Transverse colon (tissue), 4 donors: ENCODE results near the gene MANEA. TPM values are rescaled to one million over a fixed set of nuclear protein-coding genes. Genes with fewer than 3 reads are reported as not detected.

Source experiments
- DNase-seq: peaks from one replicate; pipeline ENCODE4 v3.0.0-alpha.2; 2019
- H3K27ac ChIP-seq, 4 donors: fragments of 200-600 bp; sonication (generic); 2 replicates each; pipeline ENCODE4 v1.5.1; 2016 to 2018; ENCODE audit warnings: inconsistent platforms in 4 of 4
- H3K27me3 ChIP-seq: fragments of 200-600 bp; sonication (generic); 2 replicates; pipeline ENCODE4 v1.5.1; 2017; ENCODE audit warnings: inconsistent platforms
- H3K36me3 ChIP-seq, 4 donors: fragments of 200-600 bp; sonication (generic); 2 replicates each; pipeline ENCODE4 v1.5.1; 2017 to 2019; ENCODE audit warnings: inconsistent platforms in 4 of 4
- H3K4me1 ChIP-seq, 4 donors: fragments of 200-600 bp; sonication (generic); 2 replicates each; pipeline ENCODE4 v1.5.1; 2017 to 2020; ENCODE audit warnings: inconsistent platforms in 4 of 4
- H3K4me3 ChIP-seq, 4 donors: fragments of 200-600 bp; sonication (generic); 1 replicate in 1 of 4; 2 replicates in 3 of 4; pipeline versions ENCODE4 v1.5.1 to v1.6.1; 2017 to 2019; ENCODE audit warnings: inconsistent platforms in 4 of 4
- H3K9me3 ChIP-seq, 2 donors: fragments of 200-600 bp; sonication (generic); 2 replicates each; pipeline ENCODE4 v1.5.1; 2017 to 2019; ENCODE audit warnings: inconsistent platforms in 2 of 2
- EP300 ChIP-seq: sonication (generic); formaldehyde crosslinking; IDR thresholded peaks from one replicate; pipeline ENCODE4 v1.6.1; 2017; ENCODE audit warnings: antibody characterized with exemption, low read depth
- POLR2A ChIP-seq: fragments of 450-650 bp; IDR thresholded peaks from one replicate; pipeline ENCODE4 v1.6.1; 2016; ENCODE audit warnings: antibody characterized with exemption, mild to moderate bottlenecking, moderate library complexity
- POLR2AphosphoS5 ChIP-seq, 3 donors: sonication (generic); formaldehyde crosslinking; IDR thresholded peaks; one replicate each; pipeline ENCODE4 v1.6.1; 2016; ENCODE audit warnings: antibody characterized with exemption in 3 of 3
- WGBS, 2 donors: methylation state at CpG; one replicate each; pipeline ENCODE4 v1.1.5; 2018; ENCODE audit warnings: low coverage in 1 of 2; 5-methylcytosine and 5-hydroxymethylcytosine counted together
- in situ Hi-C, 4 donors: fragments of 200-750 bp; cut with MboI; loops; one replicate each; pipeline versions ENCODE4 v1.15.0 to v1.15.1; 2017; ENCODE audit warnings: low sequenced_read_pairs in 3 of 4, low pct_ligation_motif_present in 1 of 4, low pct_unique_long_range_greater_than_20kb in 1 of 4
- intact Hi-C: fragments of 100-400 bp; cut with DNase I; formaldehyde crosslinking; loops from one replicate; pipeline ENCODE4 v1.15.1; 2023; ENCODE audit warnings: low total_unique reads
- total RNA-seq, 4 donors: library from RNA; depleted of rRNA; stranded (reverse); fragments of >200 nt; gene quantifications; one replicate each; pipeline ENCODE4 v1.1.0, GENCODE V29; 2016
- TF ChIP-seq, protein P1 (sequence below), 5 experiments: fragments of 200-600 bp in 3 of 5; fragments of 450-650 bp in 2 of 5; sonication (generic) in 3 of 5; IDR thresholded peaks; 1 replicate in 2 of 5; 2 replicates in 3 of 5; pipeline ENCODE4 v1.5.1; 2016 to 2017; ENCODE audit warnings: antibody characterized with exemption in 5 of 5, inconsistent platforms in 3 of 5, mild to moderate bottlenecking in 2 of 5, moderate library complexity in 1 of 5

MANEA gene
- total RNA-seq, 4 donors from 2014 or later = 0.37 to 8.7 (median 3.3) TPM

- H3K4me1 ChIP-seq = no peaks in the 10 kb centered on the region
- WGBS, 2 donors = 42 to 47% methylated on average over 3 of the region's 3 CpGs
- no peak overlapping the region for H3K4me3 ChIP-seq
- H3K9me3 ChIP-seq = no peaks in the 10 kb centered on the region
- in situ Hi-C loops = no loop called here
- peak overlapping the region in 3 of 4 donors; percentile 6 to 29 (median 17) for H3K27ac ChIP-seq
- no peaks in the 10 kb centered on the region for H3K27me3 ChIP-seq
- no peak for DNase-seq
- H3K36me3 ChIP-seq = no peaks in the 10 kb centered on the region
- intact Hi-C loops = no loop called here
- no peak for TF ChIP-seq EP300
- TF ChIP-seq POLR2AphosphoS5 (IDR thresholded peaks at IDR 0.05) = no peak
- no peak for TF ChIP-seq POLR2A
- TF ChIP-seq, protein P1, sequence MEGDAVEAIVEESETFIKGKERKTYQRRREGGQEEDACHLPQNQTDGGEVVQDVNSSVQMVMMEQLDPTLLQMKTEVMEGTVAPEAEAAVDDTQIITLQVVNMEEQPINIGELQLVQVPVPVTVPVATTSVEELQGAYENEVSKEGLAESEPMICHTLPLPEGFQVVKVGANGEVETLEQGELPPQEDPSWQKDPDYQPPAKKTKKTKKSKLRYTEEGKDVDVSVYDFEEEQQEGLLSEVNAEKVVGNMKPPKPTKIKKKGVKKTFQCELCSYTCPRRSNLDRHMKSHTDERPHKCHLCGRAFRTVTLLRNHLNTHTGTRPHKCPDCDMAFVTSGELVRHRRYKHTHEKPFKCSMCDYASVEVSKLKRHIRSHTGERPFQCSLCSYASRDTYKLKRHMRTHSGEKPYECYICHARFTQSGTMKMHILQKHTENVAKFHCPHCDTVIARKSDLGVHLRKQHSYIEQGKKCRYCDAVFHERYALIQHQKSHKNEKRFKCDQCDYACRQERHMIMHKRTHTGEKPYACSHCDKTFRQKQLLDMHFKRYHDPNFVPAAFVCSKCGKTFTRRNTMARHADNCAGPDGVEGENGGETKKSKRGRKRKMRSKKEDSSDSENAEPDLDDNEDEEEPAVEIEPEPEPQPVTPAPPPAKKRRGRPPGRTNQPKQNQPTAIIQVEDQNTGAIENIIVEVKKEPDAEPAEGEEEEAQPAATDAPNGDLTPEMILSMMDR (IDR thresholded peaks at IDR 0.05) = no peak
These were observed 32.7 kb upstream of the MANEA start for GRCh38 chr6:95544517-95545225.

DNA sequence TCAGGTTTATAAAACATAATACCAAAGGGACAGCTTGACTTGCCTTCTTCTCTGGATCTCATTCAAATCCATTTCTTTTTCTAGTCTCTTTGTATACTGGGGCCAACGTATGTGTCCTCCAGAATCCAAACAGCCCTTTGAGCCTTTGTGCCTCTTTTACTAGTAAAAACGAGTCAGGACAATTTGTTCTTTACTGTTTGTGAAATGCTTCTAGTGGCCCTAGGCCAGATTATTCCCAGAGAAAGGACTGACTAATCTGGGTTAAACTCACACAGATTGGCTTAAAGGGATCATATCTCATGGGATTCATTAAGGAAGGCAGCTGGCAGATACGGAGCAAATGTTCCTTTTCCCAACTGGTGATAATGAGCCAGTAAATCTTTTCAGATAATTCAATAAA, 32.1 kb upstream of the MANEA start:
- no peak for TF ChIP-seq POLR2A
- no peak for TF ChIP-seq POLR2AphosphoS5 (IDR thresholded peaks at IDR 0.05)
- TF ChIP-seq EP300 = no peak
- TF ChIP-seq, protein P1 (IDR thresholded peaks at IDR 0.05) = no peak
- no peaks in the 10 kb centered on the region for H3K27me3 ChIP-seq
- DNase-seq = no peak
- intact Hi-C loops (no loop called here), in situ Hi-C loops (no loop called here)
- H3K27ac ChIP-seq = peak overlapping the region in 1 of 4 donors; percentile 17
- H3K36me3 ChIP-seq = no peaks in the 10 kb centered on the region
- H3K9me3 ChIP-seq = no peaks in the 10 kb centered on the region
- 39 to 60% methylated on average over 2 to 3 of the region's 3 CpGs for WGBS, 2 donors
- H3K4me1 ChIP-seq = no peaks in the 10 kb centered on the region
- H3K4me3 ChIP-seq = no peak overlapping the region

DNA sequence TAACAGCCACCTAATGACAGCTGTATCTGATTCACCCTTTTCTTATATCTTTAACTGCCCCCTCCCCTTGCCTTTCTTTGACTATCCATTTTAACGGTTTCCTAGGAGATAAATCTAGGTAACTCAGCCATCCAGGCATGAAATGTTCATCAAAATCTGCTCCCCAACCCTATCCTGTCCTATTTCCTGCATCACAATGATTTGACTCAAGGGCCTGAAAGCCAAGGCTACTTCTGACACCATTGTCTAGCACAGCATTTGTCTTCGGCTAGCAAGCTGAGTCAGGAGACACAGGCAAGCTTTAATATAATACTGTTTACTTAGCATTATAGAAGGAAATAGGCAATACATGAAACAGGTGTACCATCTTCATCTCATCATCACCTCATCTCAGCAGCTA, 31.6 kb upstream of the MANEA start:
- Histone ChIP-seq H3K4me1 (no peaks in the 10 kb centered on the region), H3K36me3 (no peaks in the 10 kb centered on the region), H3K27me3 (no peaks in the 10 kb centered on the region), H3K27ac (peak overlapping the region in 1 of 4 donors; percentile 30), H3K4me3 (no peak overlapping the region), H3K9me3 (no peaks in the 10 kb centered on the region)
- DNase-seq = no peak
- TF ChIP-seq EP300 (no peak), POLR2A (no peak), POLR2AphosphoS5 (IDR thresholded peaks at IDR 0.05) (no peak)
- TF ChIP-seq, protein P1 (IDR thresholded peaks at IDR 0.05) = no peak
- in situ Hi-C loops = no loop called here
- WGBS, 2 donors = 63 to 75% methylated on average over 2 of the region's 2 CpGs
- intact Hi-C loops = no loop called here

DNA sequence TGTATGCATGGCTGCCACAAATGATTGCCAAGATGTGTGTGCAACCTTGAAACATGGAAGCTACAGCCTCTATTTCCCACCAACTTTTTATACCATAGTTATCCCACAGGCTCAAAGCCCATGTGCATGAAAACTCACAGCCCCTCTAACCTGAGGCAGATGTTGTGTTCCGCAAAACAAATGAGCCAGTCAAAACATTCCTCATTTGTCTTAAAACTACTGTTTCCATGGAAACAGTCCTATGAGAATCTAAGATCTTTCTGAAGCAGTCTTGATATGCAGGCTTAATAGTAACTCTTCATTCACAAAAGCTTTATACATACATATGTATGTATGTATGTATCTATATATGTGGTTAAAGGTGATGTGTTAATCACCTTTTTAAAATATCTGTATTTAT, 31.2 kb upstream of the MANEA start:
- Histone ChIP-seq H3K27ac (no peak overlapping the region), H3K36me3 (no peaks in the 10 kb centered on the region), H3K9me3 (no peaks in the 10 kb centered on the region), H3K27me3 (no peaks in the 10 kb centered on the region), H3K4me3 (no peak overlapping the region), H3K4me1 (no peaks in the 10 kb centered on the region)
- WGBS, 2 donors = 96% methylated on average over 1 of the region's 1 CpG; no CpG with 5 or more reads in 1 of the 2 donors
- TF ChIP-seq POLR2A (no peak), EP300 (no peak), POLR2AphosphoS5 (IDR thresholded peaks at IDR 0.05) (no peak)
- TF ChIP-seq, protein P1 (IDR thresholded peaks at IDR 0.05) = no peak
- in situ Hi-C loops = no loop called here
- intact Hi-C loops = no loop called here
- no peak for DNase-seq
